ENCODE measurements around the gene PITPNC1.

DNA sequence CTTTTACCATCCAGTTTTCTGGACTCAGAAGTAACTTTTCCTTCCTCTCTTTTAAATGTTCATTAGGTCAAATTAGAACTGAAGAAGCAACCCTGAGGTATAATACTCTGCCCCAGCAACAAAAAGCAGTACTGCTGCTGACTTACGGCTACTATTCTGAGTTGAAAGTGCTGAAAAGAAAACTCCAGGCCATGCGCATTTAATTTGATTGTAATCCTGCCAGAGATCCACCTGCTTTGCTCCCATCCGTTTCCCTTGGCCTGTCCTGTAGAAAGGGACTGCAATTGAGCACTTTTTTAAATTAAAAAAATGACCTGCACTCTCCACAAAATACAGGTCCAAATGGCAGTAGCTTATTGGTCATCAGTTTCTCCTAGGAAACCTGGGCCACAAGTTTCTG is 61.6 kb downstream of the PITPNC1 start:
- TF ChIP-seq, protein P1, sequence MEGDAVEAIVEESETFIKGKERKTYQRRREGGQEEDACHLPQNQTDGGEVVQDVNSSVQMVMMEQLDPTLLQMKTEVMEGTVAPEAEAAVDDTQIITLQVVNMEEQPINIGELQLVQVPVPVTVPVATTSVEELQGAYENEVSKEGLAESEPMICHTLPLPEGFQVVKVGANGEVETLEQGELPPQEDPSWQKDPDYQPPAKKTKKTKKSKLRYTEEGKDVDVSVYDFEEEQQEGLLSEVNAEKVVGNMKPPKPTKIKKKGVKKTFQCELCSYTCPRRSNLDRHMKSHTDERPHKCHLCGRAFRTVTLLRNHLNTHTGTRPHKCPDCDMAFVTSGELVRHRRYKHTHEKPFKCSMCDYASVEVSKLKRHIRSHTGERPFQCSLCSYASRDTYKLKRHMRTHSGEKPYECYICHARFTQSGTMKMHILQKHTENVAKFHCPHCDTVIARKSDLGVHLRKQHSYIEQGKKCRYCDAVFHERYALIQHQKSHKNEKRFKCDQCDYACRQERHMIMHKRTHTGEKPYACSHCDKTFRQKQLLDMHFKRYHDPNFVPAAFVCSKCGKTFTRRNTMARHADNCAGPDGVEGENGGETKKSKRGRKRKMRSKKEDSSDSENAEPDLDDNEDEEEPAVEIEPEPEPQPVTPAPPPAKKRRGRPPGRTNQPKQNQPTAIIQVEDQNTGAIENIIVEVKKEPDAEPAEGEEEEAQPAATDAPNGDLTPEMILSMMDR (IDR thresholded peaks at IDR 0.05): no peak
- TF ChIP-seq POLR2A (IDR thresholded peaks at IDR 0.05): no peak
- no peak for TF ChIP-seq EP300 (IDR thresholded peaks at IDR 0.05)

Data from upper lobe of left lung (tissue), 4 donors.